Effector CD4-positive, alpha-beta T cell (primary cell): ENCODE results near the gene OFD1.

Experiments used
- DNase-seq: peaks from one replicate; pipeline ENCODE4 v3.0.0-alpha.2; 2020

OFD1 gene

DNA sequence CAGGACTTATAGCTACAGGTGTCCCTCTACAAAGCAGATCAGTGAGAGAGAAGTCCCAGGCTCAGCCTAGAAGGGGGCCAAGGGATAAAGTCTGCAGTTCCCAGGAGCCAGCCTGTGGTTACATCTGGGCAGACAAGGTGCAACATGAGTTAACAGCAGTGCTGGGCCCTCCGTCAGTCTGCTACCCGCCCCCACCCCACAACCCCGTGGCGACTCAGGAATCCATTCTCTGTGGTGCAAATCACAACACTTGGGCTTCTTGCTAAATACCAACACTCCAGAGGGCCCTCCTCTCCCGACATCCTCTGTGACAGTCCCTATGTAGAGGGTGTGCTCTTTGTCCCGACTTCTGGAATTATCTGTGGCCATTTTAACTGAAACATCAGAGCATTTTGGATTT is 68.6 kb downstream of the OFD1 start:
- DNase-seq: no peak

DNA sequence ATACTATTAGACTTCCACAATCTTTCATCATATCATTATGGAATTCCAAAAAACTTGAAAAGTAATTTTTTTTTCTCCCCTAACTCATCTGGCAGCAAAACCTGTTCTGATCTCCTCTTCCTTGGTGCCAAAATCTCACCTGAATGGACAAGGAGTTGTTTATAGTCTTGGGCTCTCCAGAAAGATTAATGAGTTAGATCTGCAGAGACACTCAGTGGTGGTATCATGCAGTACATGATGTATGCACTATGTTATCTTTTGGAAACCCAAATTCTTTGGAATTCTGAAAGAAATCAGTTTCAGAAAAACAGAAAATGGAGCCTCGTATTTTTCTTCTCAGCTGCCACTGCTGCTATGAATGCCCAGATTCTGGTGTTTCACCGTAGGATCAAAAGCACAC is 70.7 kb downstream of the OFD1 start:
- no peak for DNase-seq

DNA sequence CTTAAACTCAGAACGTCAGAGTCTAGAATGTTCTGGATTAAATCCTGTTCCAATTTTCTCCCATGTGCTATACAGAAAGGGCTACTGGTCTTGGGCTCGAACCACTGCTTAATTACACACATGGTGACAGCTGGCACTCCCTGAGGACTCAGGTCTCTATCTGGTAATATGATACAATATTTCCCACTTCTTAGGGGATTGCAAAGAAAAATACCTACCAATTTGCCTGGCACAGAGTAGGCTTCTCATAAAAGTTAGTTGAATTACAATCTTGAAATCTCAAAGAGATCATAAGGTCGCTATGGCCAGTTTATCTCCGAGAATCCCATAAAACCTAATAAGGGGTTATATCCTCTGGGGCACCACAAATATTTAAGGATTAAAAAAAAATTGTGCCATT is 73.7 kb downstream of the OFD1 start:
- no peak for DNase-seq

DNA sequence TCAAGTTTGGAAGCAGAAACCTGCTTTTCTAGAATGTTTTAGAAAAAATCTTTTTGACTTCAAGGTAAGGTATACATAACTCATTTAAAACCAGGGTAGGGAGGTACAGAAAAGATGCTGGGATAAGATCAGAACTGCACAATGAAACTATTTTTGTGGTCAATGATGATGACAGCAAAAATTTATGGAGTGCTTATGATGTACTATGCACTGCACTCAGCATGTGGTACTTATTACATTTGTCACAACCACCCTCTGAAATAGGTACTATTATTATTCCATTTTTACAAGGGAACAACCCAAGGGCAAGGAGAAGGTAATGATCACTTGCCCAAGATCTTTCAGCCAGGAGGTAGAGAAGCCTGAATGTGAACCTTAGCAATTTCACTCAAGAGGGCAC is 74.3 kb downstream of the OFD1 start:
- DNase-seq: no peak

DNA sequence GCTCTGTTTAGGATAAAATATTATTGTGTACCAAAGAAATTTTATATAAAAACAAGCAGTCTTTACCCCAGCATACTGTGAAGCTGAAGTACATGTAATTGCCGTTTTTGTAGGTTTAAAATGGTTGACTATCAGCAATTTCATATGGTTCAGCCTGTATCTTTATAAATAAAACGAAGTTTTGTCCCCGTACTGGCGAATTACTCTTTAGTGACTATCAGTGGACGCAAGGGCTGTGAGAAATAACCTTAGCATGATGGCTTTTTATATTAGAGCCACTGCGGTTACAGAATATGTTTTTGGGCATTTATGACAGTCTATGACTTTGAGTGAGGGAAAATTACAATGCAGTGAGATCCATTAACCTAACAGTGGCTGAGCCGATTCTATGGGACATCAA is 81.1 kb downstream of the OFD1 start:
- no peak for DNase-seq

DNA sequence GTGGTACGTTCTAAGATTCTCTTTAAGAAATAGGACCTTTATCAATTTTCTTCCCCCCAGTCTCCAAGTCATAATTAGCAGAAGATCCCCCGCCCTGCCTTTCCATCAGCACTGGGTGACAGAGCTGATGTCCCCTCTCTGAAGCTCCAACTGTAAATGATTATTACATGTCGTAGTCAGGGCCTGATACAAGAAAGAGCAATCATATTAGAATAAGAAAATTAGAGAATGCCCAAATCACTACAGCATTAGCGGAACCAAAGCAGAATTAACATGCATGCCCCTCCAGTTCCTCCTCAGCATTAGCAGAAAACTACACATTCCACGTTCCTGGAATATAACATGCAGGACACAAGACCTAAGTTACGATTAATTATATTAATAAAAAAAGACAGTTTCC is 81.6 kb downstream of the OFD1 start:
- DNase-seq: no peak

DNA sequence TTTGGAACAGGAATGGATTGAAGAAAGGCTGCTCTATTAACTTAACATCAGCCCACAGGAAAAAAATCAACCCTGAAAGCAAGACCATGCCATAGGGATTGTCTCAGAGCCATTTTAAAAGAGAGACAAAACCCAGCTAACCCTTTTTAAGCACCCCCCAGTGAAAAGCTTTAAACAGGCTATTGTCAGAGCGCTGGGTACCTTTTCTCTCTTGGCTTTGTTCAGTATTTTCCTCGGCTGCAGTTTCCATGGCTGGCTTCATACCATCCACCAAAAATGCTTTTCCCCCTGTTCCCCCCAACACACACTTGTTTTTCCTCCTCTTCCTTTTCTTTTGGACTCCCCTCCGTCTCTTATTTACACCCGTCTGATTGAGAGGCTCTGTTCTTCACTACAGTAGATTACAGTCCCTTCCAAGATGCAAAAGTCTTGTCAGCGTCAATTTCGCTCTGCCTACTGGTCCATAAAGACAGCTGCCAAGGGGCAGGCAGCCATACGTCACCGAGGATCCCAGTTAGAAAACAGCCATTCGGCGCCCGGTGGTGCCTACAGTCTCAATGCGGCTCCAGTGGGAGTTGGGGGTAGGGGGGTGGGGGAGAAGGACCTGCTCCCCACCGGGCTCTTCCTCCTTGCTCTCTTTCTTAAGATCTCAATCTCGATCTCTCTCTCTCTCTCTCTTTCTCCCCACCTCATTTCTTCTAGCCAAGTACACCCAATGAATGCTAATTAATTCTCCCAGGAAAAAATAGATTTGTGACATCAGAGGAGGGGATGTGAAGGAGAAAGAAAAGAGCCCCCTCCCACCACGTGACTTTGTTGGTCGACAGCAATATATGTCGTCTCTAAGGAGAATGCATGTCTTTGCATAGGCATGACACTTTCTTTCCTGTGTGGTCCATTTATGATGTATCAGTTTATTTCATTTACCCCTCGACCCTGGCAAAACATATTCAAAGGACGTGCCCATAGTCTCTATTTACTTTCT is 82.4 kb downstream of the OFD1 start, which contains the start of gene GPM6B:
GPM6B (minus strand) TSS at position 451 of the 985 bp plus-strand sequence; CDS start at position 262, 189 bp downstream.
- DNase-seq: no peak
